ENCODE measurements around the gene GPR68.

GRCh38 chr14:91238661-91239060 is 5.8 kb downstream of the GPR68 start:
- TF ChIP-seq POLR2A (IDR thresholded peaks at IDR 0.05), result no peak
- TF ChIP-seq, protein P1, sequence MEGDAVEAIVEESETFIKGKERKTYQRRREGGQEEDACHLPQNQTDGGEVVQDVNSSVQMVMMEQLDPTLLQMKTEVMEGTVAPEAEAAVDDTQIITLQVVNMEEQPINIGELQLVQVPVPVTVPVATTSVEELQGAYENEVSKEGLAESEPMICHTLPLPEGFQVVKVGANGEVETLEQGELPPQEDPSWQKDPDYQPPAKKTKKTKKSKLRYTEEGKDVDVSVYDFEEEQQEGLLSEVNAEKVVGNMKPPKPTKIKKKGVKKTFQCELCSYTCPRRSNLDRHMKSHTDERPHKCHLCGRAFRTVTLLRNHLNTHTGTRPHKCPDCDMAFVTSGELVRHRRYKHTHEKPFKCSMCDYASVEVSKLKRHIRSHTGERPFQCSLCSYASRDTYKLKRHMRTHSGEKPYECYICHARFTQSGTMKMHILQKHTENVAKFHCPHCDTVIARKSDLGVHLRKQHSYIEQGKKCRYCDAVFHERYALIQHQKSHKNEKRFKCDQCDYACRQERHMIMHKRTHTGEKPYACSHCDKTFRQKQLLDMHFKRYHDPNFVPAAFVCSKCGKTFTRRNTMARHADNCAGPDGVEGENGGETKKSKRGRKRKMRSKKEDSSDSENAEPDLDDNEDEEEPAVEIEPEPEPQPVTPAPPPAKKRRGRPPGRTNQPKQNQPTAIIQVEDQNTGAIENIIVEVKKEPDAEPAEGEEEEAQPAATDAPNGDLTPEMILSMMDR (IDR thresholded peaks at IDR 0.05), result no peak

All from suprapubic skin (tissue), 3 donors.